ENCODE results near the gene AIFM2.

GRCh38 chr10:70118196-70118595, 14.4 kb downstream of the AIFM2 start:
- TF ChIP-seq CTCF (IDR thresholded peaks at IDR 0.05): no peak
- no peak for TF ChIP-seq POLR2AphosphoS5 (IDR thresholded peaks at IDR 0.05)
- TF ChIP-seq POLR2A (IDR thresholded peaks at IDR 0.05): no peak
